ENCODE measurements around the gene MUC20. TPM values are rescaled to one million over a fixed set of nuclear protein-coding genes. Genes with fewer than 3 reads are reported as not detected.
A peak's percentile ranks its signal among the peaks of the same experiment; 100 is the strongest.

Gene MUC20
- total RNA-seq, 1 experiment from 2014 or later: not detected

GRCh38 chr3:195698325-195698646, 22.5 kb upstream of the MUC20 start:
- Histone ChIP-seq H3K27ac (ENCODE audit: insufficient read length, low read depth, low read length) (no peak overlapping the region), H3K9ac (ENCODE audit: extremely low read depth, insufficient read length, low read length) (no peak overlapping the region)

More at GRCh38 chr3:195698325-195698646, 22.5 kb upstream of the MUC20 start:
- Histone ChIP-seq H3K14ac (ENCODE audit: insufficient read depth, low read length) (no peak overlapping the region), H3K4me2 (ENCODE audit: insufficient read depth, insufficient read length, low read length) (peak overlapping the region; percentile 18), H3K56ac (ENCODE audit: insufficient read length, low read depth, low read length) (no peak overlapping the region), H2BK20ac (ENCODE audit: low read depth, low read length, poor library complexity, severe bottlenecking) (no peak overlapping the region), H4K20me1 (ENCODE audit: control insufficient read depth, insufficient read depth, insufficient read length) (no peaks in the 10 kb centered on the region), H2BK12ac (ENCODE audit: insufficient read length, low read depth, low read length) (no peak overlapping the region), H3K4me1 (ENCODE audit: insufficient read depth, low read length) (peaks cover 8% of the 10 kb centered on the region; the same call in 1 of the 2 replicates), H4K5ac (ENCODE audit: insufficient read length, low read depth, low read length) (no peak overlapping the region), H3K27me3 (ENCODE audit: insufficient read depth, low read length) (no peaks in the 10 kb centered on the region), H3T11ph (ENCODE audit: low read length) (no peak overlapping the region), H2BK120ac (ENCODE audit: low read depth, low read length, poor library complexity, severe bottlenecking) (no peak overlapping the region), H3K4ac (ENCODE audit: low read depth, low read length) (no peak overlapping the region), H4K91ac (ENCODE audit: insufficient read length, low read depth, low read length) (no peak overlapping the region), H3K23ac (ENCODE audit: insufficient read length, low read depth, low read length) (no peak overlapping the region), H2AK5ac (ENCODE audit: insufficient read length, low read length) (no peak overlapping the region), H2AFZ (ENCODE audit: low read length) (no peak overlapping the region), H2BK5ac (ENCODE audit: insufficient read length, low read length) (no peak overlapping the region), H2BK15ac (ENCODE audit: low read depth, low read length) (no peak overlapping the region), H3K79me1 (ENCODE audit: insufficient read depth, low read depth, low read length, poor library complexity, severe bottlenecking) (no peaks in the 10 kb centered on the region), H3K9me3 (ENCODE audit: control insufficient read depth, low read depth, low read length) (no peaks in the 10 kb centered on the region), H3K79me2 (ENCODE audit: insufficient read depth, low read length) (no peaks in the 10 kb centered on the region), H4K8ac (replicated peaks; ENCODE audit: insufficient read length, low read depth, low read length) (no peak overlapping the region), H3K23me2 (ENCODE audit: insufficient read length, low read depth, low read length, poor library complexity, severe bottlenecking) (no peaks in the 10 kb centered on the region), H3K18ac (ENCODE audit: insufficient read length, low read depth, low read length) (no peak overlapping the region)
- WGBS (ENCODE audit: extremely low coverage, insufficient read length, low lambda C conversion rate): no CpG with 5 or more reads among the region's 4 CpGs
- Mint-ChIP-seq H3K27me3 (ENCODE audit: low read depth) (peaks cover 11% of the 10 kb centered on the region), H3K9me3 (no peaks in the 10 kb centered on the region), H3K4me1 (peaks cover 26 to 29% of the 10 kb centered on the region in 2 experiments), H3K4me3 (no peak overlapping the region; a peak in 2 of 5 replicates), H3K36me3 (ENCODE audit: insufficient read depth in 1 of 3, low read depth in 3 of 3) (peaks cover 0 to 20% (median 5%) of the 10 kb centered on the region in 3 experiments; a peak in 5 of 7 replicates), H3K27ac (peak overlapping the region; percentile 0 to 59 (median 24); a peak in 6 of 7 replicates)
- no peak for TF ChIP-seq CTCF (conservative IDR thresholded peaks at IDR 0.05)
- DNase-seq: no peak

Data from H9 (cell line).